Choroid plexus epithelial cell (primary cell): ENCODE data around the gene TTC9B.

Experiments used
- DNase-seq: peaks from one replicate; pipeline ENCODE4 v3.0.0-alpha.2; 2010; ENCODE audit warnings: low read depth
- H3K4me3 ChIP-seq: 2 replicates; pipeline ENCODE4 v1.5.1; 2011; ENCODE audit warnings: low read depth, mild to moderate bottlenecking, control low read depth, low read length, moderate library complexity
- CTCF ChIP-seq: conservative IDR thresholded peaks from 2 replicates; pipeline ENCODE4 v1.5.1; 2011; ENCODE audit warnings: low read depth, mild to moderate bottlenecking, control low read depth, inconsistent platforms, low read length, moderate library complexity

TTC9B gene

GRCh38 chr19:40243181-40243580 lies 25.0 kb upstream of the TTC9B start:
- no peak for TF ChIP-seq CTCF
- no peak for DNase-seq
- H3K4me3 ChIP-seq: no peak overlapping the region

DNA sequence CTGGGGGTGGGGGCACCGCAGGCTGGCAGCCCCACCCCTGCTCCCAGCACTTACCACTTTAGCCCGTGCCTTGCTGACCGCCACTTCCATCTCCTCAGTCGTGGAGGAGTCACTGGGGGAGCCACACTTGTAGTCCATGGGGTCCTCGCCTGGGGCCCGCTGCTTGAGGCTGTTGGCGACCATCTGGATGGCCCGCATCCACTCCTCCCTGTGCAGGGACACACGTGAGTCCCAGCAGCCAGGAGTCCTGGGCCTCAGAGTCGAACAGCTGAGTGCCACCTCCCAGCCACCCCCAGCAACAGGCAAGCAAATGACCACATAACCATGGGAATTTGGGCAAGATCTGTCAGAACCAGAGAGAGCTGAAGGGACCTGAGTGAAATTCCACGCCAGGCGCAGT lies 24.3 kb upstream of the TTC9B start:
- TF ChIP-seq CTCF: no peak
- DNase-seq: no peak
- H3K4me3 ChIP-seq: no peak overlapping the region

GRCh38 chr19:40241809-40242384 lies 23.7 kb upstream of the TTC9B start:
- no peak overlapping the region for H3K4me3 ChIP-seq
- no peak for DNase-seq
- TF ChIP-seq CTCF: no peak

DNA sequence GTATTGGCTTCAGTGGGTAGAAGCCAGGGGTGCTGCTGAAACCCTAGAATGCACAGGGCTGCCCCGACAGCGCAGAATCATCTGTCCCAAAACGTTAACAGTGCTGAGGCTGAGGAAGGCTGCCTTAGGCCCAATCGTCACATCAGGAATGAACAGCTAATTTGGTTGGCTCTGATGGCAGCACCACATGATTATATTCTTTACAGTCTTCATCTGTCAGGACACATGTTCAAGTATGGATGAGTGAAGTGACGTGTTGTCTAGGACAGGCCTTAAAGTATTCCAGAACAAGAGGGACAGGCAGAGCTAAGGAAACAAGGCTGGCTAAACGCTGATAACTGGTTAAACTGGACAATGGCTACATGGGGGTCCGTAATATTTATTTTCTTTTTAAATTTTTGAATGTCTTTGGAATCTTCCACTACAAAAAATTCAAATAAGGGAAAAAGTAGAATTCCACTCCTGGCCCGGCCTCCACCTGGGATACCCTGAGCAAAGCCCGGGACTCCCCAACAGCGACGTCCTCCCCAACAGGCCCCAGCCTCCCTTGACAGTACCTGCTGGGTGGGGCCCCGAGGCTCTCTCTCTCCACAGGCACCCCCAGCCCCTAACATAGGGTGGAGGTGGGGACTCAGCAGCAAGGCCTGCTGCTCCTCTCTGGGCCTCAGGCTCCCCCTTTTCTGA lies 23.1 kb upstream of the TTC9B start:
- DNase-seq: no peak
- TF ChIP-seq CTCF: no peak
- H3K4me3 ChIP-seq: no peak overlapping the region

- H3K4me3 ChIP-seq: no peak overlapping the region
- no peak for TF ChIP-seq CTCF
- no peak for DNase-seq
Observed at GRCh38 chr19:40240332-40240731, 22.1 kb upstream of the TTC9B start.

GRCh38 chr19:40239415-40240226 lies 21.4 kb upstream of the TTC9B start:
- DNase-seq: no peak
- no peak overlapping the region for H3K4me3 ChIP-seq
- no peak for TF ChIP-seq CTCF
